Measurements from ENCODE around the gene BCKDK.
A peak's percentile ranks its signal among the peaks of the same experiment; 100 is the strongest.
"Not testable (repeated sequence)": the region's sequence is repeated elsewhere in the genome, so short reads cannot be mapped to it uniquely, and the experiment has no call there.

BCKDK gene

DNA sequence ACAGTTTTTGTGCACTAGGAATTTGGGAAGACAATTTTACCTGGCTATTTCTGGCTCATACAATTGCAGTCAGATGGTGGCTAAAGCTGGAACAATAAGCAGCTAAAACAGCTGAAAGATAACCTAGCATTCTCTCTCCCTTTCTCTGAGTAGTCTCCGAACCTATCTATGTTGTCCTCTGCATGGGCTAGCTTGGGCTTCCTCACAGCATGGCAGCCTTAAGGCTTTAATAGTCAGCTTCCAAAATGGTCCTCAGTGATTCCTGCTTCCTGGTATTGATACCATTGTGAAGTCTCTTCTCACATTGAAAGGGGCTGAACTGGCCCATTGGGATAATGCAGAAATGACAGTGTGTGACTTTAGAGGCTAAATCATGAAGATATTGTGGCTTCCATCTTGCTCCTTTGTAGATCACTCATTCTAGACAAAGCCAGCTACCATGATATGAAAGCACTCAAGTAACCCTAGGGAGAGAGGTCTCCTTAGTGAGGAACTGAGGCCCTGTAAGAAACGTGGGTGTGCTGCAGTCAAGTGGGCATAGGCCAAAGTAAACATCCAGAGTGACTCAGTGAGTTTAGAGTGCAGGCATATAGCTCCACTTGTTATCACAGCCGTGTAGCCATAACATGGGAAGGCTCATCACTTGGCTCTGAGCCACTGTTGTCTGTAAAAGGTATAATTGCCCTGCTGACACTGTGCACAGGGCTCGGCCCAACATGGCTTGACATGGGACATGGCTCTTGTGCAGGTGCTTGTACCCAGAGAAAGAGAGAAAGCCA lies 8.1 kb upstream of the BCKDK start:
- DNase-seq (ENCODE audit: low spot score), result no peak

DNA sequence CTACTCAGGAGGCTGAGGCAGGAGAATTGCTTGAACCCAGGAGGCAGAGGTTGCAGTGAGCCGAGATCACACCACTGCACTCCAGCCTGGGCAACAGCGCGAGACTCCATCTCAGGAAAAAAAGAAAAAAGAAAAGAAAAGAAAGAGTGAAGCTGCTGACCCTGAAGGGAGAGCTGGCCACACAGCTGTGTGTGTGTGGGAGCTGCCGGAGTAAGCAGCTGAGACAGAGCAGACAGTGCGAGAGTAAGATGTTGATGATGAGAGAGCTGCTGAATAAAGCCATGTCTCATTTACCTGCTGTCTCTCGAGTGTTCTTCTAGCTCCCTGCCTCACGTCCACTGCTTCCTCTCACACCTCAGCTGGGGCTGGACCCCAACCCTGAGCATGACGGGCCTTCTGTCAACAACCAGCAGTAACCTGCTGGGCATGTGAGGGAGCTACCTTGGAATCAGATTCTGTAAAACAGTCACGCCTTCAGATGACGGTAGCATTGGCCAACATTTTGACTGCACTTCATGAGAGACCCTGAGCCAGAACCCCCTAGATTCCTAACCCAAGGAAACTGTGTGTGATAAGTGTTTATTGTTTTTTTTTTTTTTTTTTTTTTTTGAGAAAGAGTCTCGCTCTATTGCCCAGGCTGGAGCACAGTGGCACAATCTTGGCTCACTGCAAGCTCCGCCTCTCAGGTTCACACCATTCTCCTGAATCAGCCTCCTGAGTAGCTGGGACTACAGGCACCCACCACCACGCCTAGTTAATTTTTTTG lies 7.1 kb upstream of the BCKDK start:
- not testable (repeated sequence) for DNase-seq (ENCODE audit: low spot score)

DNA sequence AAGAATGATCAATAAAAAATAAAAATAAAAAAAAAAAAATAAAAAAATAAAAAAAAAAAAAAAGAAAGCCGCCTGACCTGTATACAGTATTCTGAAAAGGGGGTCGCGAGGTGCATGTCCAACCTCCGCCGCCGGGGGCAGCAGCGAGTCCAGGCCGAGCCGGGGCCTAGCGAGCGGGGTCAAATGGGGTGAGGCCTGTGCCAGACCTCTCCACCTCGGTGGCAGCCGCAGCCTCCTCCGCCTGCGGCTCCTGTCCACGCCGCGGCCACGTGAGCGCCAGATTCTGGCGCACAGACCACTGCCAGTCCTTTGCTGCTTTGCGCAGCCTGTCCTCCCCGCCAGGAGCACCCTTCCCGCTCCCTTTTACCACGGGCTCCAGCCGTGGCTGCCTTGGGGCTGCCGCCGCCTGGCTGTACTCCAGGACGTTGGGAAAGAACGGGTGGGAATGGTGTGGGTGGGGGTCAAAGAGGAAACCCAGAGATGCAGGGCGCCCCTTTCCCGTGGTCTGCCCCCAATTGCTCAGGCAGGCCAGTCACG lies 2.4 kb upstream of the BCKDK start:
- peak; percentile 74 for DNase-seq (ENCODE audit: low spot score)

DNA sequence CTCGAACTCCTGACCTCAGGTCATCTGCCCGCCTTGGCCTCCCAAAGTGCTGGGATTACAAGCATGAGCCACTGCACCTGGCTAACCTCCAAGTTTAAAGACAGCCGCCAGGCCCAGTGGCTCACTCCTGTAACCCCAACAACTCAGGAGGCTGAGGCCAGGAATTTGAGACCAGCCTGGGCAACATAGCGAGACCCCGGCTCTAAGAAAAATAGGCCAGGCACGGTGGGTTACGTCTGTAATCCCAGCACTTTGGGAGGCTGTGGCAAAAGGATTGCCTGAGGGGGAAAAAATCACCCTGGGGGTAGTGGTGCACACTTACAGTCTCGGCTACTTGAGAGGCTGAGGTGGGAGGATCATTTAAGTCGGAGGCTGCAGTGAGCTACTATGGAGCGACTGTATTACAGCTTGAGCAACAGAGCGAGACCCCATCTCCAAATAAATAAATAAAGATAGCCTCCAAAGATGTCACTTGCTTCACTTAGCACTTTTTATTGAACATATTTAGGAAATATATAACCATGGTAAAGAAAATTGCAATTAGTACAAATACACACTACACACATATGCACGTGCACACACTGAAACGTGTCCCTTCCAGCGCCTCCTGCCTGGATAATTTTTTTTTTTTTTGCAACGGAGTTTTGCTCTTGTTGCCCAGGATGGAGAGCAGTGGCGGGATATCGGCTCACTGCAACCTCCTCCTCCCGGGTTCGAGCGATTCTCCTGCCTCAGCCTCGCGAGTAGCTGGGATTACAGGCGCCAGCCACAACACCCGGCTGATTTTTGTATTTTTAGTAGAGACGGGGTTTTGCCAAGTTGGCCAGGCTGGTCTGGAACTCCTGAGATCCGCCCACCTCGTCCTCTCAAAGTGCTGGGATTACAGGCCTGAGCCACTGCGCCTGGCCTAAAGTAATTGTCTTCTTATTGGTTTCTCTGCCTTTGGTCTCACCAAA lies 1.4 kb upstream of the BCKDK start:
- DNase-seq (ENCODE audit: low spot score), result no peak

DNA sequence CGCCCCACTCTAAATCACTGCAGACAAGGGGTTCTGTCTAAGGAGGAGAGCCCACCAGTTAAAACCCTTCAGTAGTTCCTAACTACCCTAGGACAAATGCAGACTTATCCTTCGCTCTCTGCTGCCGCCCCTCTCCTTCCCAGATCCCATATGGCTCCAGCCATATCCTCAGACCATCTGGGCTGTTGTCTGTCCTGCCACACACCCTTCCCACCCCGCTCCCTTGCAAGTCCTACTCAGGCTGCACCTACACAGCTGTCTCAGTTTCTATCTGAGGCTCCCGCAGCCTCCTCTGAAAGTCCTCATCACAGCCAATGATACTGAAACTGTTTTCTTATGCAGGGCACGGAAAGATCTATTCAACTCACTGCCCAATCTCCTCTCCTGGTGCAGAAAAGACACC lies 720 bp upstream of the BCKDK start:
- no peak for DNase-seq (ENCODE audit: low spot score)

DNA sequence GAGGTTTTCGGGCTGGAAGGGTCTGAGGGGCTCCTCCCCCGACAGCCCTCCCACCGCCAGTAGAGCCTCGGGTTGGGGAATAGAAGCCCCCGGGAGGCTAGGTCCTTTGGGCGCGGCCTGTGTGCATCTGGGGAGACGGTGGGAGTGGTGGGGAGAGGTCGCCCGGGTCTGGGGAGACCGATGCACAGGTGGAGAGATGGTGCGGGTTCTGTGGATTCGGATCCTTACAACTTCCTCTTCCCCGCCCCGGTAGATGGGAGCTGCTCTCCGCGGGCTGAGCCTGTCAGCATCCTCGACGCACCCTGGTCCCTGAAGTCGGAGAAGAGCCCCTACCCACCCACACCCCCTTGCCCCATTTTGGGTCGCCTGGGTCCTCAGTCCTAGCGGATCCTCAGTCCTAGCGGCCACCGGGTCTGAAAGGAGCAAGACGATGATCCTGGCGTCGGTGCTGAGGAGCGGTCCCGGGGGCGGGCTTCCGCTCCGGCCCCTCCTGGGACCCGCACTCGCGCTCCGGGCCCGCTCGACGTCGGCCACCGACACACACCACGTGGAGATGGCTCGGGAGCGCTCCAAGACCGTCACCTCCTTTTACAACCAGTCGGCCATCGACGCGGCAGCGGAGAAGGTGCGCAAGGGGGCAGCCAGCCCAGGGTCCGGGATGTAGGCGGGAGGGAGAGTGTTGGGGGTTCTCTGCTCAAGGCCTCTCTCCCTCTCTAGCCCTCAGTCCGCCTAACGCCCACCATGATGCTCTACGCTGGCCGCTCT lies 790 bp downstream of the BCKDK start:
- DNase-seq (ENCODE audit: low spot score), result no peak

DNA sequence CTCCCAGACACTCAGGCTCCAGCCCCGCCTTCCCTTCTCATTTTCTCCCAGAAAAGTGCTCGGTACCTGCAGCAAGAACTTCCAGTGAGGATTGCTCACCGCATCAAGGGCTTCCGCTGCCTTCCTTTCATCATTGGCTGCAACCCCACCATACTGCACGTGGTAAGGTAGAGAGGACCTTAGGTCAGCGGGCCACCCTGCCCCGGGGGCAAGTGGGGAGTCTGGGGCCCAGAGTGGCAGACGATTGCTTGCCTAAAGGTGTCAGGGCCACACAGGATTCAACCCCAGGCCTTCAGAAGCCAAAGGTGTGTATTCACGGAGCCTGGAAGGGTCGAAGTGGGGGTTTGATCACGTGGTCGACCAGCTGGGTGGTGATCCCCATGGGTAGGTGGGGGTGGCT lies 1.4 kb downstream of the BCKDK start:
- DNase-seq (ENCODE audit: low spot score), result no peak

DNA sequence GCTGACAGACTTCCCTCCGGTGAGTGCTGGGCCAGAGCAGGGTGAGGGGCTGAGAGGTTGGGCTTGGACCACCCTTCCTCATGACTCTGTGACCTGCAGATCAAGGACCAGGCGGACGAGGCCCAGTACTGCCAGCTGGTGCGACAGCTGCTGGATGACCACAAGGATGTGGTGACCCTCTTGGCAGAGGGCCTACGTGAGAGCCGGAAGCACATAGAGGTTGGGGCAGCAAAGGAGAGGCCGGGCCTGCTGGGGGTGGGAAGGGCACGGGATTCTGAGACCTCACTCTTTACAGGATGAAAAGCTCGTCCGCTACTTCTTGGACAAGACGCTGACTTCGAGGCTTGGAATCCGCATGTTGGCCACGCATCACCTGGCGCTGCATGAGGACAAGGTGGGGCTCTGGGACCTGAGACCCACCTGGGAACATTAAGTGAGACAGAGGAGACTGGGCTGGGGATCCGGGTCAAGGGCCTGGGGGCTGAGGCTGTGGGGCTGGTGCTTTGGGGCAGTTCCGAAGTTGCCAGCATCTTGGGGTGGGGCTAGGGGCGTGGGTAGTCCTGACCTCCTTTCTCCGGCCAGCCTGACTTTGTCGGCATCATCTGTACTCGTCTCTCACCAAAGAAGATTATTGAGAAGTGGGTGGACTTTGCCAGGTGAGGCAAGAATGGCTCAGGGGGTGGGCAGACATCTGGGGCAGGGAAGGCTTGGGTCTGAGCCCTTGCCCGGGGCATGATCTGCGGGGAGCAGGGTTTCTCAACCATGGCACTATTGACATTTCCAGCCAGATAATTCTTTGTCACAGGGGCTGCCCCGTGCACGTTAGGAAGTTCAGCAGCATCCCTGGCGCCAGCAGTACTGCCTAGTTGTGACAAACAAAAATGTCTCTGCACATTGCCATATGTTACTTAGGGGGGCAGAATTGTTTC lies 2.2 kb downstream of the BCKDK start:
- DNase-seq (ENCODE audit: low spot score), result no peak

DNA sequence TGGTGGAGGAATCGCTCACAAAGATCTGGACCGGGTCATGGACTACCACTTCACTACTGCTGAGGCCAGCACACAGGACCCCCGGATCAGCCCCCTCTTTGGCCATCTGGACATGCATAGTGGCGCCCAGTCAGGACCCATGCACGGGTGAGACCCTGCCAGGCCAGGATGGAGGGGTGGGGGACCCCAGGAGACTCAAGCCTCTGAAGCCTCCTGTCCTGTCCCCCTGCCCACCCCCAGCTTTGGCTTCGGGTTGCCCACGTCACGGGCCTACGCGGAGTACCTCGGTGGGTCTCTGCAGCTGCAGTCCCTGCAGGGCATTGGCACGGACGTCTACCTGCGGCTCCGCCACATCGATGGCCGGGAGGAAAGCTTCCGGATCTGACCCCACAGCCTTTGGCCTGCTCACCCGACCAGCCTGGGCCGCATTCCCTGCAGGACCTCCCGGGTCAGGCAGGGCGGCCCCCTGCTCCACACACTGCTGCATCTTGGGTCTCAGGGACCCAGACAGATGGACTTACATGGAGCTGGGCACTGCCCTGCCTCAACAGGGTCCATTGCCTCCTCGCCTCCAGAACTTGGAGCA lies 3.8 kb downstream of the BCKDK start:
- DNase-seq (ENCODE audit: low spot score), result no peak

DNA sequence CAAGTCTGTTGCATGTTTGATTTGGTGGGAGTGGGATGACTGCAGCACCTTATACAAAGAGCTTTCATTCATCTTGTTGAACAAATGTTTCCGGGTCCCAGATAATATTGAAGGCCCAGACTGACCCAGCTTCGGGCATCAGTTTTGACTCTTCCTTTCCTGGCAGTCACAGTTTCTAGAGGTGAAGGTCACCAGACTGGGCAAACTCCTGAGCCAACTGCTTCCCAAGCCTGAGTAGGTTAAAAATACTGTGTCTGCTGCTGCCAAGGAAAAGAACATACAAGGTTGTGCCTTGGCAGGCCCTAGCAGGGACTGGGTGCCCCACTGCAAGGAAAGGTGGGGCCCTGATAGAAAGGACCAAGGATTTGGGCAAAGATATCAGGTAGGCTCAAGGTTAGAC lies 4.5 kb downstream of the BCKDK start:
- no peak for DNase-seq (ENCODE audit: low spot score)

DNA sequence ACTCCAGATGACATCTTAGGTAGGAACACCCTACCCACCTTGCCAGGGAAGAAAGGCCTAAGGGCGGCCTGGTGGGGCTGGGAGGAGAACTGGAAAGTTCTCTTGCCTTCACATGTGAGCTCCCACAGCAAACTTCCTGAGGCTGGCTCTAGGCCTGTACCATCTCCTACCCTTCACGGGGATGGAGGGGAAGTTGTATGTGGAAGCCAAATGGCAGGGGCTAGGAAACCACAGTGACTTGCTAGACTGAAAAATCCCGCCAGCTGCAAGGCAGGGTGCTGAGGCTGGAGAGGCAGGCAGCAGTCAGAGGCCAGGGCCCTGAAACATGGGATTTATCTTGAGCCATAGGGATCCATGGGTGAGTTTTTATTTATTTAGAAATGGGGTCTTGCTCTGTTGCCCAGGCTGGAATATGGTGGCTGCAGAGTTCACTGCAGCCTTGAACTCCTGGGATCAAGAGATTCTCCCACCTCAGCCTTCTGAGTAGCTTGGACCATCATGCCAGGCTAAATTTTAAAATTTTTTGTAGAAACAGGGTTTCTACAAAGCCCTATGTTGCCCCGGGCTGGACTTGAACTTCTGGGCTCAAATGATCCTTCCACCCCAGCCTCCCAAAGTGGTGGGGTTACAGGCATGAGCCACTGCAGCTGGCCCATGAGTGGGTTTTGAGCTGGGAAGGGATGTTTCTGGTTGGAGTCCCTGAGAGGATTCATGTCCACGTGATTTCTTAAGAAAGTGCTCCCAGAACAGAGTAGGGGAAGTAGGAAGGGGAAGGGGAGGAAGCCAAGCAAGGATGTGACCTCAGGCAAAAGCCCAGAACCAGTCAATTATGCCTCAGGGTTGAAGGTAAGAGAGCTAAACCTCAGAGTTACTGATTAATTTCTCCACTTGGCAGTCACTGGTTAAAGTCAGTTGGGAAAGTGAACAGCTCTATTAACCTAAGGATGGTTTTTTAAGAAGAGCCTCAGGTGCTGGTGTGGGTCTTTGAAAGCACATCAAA lies 5.2 kb downstream of the BCKDK start:
- no peak for DNase-seq (ENCODE audit: low spot score)

DNA sequence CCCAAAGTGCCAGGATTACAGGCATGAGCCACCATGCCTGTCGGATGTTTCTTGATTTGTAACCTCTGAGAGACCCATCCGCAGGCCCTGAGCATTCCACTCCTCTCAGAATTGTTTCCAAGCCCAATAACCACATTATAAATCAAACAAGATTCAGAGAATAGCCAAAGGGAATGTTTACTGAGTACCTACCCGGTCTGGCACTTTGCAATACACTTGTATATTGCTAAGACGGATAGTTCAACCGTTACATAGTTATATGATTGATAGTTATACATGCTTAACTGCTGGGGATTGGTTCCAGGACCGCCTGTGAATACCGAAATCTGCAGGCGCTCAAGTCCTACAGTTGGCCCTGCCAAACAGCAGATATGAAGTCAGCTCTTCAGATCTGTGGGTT lies 6.3 kb downstream of the BCKDK start:
- no peak for DNase-seq (ENCODE audit: low spot score)

DNA sequence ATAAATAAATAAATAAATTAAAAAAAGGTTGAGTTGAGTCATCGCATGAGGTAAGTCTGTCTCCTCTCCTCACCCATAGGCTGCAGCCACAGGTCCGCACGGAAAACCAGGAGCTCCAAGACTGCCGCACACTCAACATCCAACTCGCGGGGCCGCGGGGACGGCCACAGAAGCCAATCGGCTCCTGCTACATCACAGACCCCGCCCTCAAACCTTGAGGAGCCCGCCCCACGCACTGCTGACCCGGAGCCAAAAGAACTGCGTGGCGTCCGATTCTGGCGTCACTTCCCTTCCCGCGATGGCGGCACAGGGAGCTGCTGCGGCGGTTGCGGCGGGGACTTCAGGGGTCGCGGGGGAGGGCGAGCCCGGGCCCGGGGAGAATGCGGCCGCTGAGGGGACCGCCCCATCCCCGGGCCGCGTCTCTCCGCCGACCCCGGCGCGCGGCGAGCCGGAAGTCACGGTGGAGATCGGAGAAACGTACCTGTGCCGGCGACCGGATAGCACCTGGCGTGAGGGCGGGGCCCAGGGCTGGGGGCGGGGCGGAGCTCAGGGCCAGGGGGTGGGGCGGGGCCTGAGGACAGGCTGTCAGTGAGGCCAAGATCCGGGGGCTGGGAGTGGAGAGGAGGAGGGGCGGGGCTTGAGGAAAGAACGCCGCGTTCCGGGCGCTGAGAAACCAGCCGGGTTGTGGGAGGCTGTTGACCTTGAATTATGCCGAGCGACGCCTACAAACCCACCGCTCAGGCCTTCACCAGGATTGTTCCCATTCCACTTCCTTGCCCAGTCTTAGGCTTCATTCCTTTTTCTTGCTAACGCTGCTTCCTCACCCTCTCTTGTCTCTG lies 9.4 kb downstream of the BCKDK start, which contains the start of gene KAT8:
Gene KAT8 (plus strand): TSS at position 281 of the 839 bp plus-strand sequence. CDS start 18 bp downstream, at position 299.
- DNase-seq (ENCODE audit: low spot score), result peak; percentile 97

DNA sequence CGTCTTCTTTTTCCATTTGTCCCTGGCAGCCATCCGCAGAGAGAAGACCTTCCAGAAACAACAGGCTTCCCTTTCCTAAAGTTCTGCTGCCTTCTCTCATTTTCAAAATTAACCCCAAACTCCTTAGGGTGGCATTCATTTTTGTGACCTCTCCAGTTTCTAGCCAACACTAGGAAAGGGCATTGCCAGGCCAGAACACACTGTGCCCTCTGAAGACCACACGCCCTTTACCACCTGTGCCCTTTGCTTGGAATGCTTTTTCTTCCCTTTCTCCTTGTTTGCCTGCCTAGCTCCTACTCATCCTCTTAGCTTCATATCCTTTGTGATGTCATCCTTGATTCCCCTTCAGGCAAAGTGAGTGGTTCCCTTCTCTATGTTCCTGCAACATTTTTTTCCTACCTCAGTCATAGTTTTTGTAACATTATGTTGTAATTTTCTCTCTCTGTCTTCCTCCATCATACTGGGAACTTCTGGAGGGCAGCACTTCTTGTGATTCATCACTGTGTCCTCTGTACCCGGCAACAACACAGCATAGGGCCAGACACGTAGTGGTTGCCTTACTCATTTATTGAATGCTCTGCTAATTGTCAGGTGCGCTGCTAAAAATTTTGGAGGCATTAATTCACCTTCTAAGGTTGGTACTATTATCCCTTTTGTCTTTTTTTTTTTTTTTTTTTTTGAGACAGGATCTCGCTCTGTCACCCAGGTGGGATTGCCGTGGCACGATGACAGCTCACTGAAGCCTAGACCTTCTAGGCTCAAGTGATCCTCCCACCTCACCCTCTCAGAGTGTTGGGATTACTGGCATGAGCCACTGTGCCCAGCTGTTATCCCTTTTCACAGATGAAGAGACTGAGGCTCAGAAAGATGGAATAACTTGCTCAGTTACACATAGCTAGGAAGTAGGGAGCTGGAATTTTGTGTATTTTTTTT lies 10.3 kb downstream of the BCKDK start:
- no peak for DNase-seq (ENCODE audit: low spot score)

DNA sequence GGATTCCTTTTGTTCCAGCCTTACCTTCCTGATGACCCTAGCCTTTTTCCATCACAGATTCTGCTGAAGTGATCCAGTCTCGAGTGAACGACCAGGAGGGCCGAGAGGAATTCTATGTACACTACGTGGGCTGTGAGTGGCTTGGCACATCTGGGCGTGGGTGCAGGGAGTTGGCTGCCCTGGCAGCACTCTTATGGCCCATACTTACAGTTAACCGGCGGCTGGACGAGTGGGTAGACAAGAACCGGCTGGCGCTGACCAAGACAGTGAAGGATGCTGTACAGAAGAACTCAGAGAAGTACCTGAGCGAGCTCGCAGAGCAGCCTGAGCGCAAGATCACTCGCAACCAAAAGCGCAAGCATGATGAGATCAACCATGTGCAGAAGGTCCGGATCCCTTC lies 11.9 kb downstream of the BCKDK start:
- DNase-seq (ENCODE audit: low spot score), result no peak

DNA sequence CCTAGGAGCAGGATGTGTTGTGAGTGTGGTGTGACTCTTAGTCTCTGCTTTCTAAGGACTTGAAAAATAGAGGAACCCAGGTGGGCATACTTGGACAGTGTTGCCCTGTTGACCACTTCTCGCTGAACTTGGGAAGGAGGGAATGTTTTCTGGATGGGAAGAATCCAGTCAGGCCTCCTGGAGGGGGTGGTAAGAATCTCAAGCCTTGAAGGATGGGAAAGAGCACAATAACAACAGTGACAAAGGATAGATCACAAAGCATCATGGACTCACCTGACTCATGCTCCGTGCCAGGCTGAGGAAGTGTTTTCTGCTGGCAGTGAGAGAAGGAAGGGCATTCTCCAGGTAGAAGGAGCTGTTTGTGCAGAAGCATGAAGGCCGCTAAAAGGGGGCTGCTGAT lies 17.7 kb downstream of the BCKDK start:
- DNase-seq (ENCODE audit: low spot score), result no peak
